HG02642 (cell line): ENCODE measurements around the gene ERBB3.
"Not testable (repeated sequence)": the region's sequence is repeated elsewhere in the genome, so short reads cannot be mapped to it uniquely, and the experiment has no call there.

ENCODE experiments used
- ATAC-seq: cut with Tn5 transposase; IDR thresholded peaks from one replicate; pipeline ENCODE4 v1.9.1; 2021; ENCODE audit warnings: mild to moderate bottlenecking; ENCODE audit not compliant: unreplicated experiment, poor library complexity

Gene ERBB3

DNA sequence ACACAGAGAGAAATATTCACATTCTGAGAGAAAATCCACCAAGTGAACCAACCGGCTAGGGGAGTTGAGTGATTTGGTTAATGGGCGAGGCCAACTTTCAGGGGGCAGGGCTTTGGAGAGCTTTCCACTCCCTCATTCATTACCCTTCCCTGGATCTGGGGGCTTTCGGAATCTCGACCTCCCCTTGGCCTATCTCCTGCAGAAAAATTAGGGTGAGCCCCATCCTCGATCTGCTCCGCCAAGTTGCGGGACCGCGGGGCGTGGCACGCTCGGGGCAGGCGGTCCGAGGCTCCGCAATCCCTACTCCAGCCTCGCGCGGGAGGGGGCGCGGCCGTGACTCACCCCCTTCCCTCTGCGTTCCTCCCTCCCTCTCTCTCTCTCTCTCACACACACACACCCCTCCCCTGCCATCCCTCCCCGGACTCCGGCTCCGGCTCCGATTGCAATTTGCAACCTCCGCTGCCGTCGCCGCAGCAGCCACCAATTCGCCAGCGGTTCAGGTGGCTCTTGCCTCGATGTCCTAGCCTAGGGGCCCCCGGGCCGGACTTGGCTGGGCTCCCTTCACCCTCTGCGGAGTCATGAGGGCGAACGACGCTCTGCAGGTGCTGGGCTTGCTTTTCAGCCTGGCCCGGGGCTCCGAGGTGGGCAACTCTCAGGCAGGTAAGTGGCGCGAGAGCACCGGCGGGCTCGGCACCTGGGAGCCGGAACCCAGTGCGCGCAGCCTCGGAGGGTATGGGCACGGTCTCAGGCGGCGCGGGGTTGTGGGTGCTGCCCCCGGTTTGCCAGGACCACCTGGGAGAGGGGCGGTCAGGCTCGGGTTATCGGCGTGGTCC is at the start of gene ERBB3:
ERBB3 (plus strand) TSS at position 443 of the 833 bp plus-strand sequence; CDS start at position 579, 136 bp downstream.
- ATAC-seq = peak; percentile 38

DNA sequence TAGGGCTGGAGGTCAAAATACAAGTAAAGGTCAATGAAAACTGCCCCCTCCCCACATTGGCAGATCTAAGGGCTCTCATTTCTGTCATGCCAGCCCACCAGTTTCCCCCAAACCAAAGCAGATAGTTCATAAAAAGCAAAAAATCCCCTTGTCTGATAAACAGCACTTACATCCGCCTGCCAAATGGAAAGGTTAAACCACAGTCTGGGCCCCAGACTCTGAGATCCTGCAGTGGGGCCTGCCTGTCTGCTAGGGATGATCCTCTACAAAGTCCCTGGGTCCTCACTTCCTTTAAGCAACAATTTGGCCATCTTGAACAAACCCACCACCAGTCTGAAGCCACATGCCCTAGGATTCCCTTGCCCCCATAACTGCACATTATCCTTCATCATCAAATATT is 48.0 kb upstream of the ERBB3 start:
- no peak for ATAC-seq

DNA sequence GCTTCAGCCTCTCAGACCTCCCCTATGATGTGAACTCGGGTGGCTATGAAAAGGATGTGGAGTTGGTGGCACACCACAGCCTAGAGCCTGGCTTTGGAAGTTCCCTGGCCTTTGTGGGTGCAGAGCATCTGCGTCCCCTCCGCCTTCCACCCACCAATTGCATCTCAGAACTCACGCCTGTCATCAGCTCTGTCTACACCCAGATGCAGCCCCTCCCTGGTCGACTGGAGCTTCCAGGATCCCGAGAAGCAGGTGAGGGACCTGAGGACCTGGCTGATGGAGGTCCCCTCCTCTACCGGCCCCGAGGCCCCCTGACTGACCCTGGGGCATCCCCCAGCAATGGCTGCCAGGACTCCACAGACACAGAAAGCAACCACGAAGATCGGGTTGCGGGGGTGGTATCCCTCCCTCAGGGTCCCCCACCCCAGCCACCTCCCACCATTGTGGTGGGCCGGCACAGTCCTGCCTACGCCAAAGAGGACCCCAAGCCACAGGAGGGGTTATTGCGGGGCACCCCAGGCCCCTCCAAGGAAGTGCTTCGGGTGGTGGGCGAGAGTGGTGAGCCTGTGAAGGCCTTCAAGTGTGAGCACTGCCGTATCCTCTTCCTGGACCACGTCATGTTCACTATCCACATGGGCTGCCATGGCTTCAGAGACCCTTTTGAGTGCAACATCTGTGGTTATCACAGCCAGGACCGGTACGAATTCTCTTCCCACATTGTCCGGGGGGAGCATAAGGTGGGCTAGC is 45.2 kb upstream of the ERBB3 start:
- no peak for ATAC-seq

DNA sequence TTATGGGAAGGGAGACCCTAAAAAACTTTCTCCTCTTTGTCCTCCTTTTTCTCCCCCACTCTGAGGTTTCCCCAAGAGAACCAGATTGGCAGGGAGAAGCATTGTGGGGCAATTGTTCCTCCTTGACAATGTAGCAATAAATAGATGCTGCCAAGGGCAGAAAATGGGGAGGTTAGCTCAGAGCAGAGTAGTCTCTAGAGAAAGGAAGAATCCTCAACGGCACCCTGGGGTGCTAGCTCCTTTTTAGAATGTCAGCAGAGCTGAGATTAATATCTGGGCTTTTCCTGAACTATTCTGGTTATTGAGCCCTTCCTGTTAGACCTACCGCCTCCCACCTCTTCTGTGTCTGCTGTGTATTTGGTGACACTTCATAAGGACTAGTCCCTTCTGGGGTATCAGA is 42.8 kb upstream of the ERBB3 start:
- no peak for ATAC-seq

DNA sequence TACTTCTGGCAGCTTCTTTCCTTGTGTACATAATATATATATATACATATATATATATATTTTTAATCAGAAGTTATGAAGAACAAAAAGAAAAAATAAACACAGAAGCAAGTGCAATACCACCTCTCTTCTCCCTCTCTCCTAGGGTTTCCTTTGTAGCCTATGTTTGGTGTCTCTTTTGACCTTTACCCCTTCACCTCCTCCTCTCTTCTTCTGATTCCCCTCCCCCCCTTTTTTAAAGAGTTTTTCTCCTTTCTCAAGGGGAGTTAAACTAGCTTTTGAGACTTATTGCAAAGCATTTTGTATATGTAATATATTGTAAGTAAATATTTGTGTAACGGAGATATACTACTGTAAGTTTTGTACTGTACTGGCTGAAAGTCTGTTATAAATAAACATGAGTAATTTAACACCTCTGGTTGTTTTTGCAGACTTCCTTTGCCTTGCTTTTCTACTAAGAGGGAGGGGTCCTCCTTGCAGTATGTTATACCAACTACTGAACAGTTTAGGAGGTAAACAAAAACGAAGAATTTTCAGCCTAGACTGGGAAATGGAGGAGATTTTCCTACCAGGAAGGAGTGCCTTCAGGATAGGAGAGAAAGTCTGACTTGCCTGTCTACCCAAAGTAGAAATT is 41.8 kb upstream of the ERBB3 start:
- ATAC-seq = no peak

DNA sequence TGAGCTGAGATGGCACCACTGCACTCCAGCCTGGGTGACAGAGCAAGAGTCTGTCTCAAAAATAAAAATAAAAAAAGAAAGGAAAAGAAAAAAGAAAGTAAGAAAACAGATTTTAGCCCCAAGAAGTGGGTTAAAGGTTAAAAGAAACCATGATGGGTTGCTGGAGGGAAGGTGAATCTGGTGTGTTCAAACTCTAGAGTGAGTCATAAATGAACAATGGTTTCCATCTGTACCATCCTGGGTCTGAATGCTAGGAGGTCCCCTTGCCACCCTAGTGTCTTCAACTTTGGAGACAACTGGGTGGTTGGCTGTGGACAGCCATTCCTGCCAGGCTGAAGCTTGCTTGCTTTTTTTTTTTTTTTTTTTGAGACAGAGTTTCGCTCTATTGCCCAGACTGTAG is 39.8 kb upstream of the ERBB3 start:
- no peak for ATAC-seq

DNA sequence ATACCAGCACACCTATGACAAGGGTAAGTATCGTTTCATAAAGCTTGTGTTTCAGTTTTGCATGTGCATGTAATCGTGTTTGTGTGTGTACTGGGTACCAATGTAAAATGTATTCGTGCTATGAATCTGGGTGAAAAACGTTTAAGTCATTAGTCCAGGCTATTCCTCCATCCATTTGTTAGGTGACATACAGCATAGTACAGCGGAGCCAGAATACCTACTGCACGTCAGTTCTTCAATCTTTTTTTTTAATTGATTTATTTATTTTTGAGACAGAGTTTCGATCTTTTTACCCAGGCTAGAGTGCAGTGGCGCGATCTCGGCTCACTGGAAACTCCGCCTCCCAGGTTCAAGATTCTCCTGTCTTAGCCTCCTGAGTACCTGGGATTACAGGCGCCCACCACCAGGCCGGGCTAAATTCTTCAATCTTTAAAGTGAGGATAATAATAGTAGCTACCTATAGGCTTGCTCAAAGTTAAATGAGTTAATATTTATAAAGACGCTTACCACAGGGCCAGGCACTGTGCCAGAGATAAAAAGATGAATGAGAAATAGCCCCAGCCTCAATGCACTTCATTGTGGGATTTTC is 38.9 kb upstream of the ERBB3 start:
- no peak for ATAC-seq

DNA sequence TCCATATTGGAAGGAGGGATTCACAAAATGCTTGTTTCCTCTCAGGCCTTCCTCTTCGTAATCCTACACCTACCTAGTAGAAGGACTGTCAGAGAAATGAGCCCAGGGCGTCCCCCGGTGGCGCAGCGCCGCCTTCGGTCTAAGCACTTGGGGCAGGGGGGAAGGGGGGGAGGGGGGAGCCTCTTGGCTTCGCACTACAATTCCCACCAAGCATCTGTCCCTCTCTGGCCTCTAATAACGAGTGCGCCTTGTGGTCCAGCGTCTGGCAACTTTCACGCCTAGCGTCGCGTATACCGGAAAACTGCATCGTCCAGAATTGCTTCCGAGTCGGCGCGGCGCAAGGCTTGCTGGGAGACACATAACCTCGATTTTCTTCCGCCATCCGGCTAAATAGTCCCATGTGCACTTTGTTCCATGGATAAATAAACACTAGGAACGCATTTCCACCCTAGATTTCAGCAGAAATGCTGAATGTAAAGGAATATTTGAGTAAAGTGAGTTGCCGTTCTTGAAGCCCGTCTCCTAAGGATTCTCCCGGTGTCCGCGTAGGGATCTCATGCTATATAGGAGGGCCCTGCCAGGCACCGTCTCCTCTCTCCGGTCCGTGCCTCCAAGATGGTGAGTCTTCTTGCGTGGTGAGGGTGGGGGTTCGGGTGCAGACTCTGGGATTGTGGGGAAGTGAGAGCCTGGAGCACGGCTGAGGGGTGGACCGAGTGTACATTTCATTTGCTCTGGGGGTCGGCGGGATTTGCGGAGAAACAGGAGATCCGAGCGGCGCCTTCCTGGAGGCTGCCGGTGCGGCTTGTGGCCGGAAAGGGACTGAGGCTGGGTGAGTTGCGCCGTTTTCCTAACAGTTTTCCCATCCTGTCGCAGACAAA is 38.2 kb upstream of the ERBB3 start, which contains the start of gene RPS26:
RPS26 (plus strand) TSS at position 367 of the 878 bp plus-strand sequence; CDS start at position 616, 249 bp downstream.
- ATAC-seq = peak; percentile 96

DNA sequence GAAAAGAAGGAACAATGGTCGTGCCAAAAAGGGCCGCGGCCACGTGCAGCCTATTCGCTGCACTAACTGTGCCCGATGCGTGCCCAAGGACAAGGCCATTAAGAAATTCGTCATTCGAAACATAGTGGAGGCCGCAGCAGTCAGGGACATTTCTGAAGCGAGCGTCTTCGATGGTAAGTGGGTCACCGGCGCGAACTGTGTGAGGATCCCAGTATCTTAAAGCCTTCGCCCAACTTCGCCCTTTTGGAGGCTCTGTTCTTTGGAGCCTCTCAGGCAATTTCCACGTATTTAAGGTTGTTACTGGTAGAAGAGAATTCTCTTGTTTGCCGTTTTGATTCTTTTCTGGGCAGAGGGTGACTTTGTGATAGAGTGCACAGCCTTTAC is 37.5 kb upstream of the ERBB3 start:
- ATAC-seq = not testable (repeated sequence)

DNA sequence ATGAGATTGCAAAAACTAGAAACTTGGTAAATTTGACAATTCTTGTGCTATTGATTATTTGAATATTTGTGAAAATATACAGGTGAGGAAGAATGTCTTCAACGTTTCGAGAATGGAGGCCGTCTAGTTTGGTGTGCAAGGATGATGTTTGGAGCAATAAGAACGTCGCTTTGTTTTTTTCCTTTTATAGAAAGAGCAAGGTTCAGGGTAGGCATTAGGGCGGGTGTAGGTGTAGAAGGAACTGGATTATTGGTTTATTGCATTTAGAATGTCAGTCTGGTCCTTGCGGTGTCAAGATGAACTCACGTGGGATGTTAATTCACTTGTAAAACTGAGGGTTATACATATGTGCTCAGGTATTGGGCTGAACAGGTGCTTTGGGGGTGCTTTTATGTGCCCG is 37.1 kb upstream of the ERBB3 start:
- ATAC-seq = no peak

DNA sequence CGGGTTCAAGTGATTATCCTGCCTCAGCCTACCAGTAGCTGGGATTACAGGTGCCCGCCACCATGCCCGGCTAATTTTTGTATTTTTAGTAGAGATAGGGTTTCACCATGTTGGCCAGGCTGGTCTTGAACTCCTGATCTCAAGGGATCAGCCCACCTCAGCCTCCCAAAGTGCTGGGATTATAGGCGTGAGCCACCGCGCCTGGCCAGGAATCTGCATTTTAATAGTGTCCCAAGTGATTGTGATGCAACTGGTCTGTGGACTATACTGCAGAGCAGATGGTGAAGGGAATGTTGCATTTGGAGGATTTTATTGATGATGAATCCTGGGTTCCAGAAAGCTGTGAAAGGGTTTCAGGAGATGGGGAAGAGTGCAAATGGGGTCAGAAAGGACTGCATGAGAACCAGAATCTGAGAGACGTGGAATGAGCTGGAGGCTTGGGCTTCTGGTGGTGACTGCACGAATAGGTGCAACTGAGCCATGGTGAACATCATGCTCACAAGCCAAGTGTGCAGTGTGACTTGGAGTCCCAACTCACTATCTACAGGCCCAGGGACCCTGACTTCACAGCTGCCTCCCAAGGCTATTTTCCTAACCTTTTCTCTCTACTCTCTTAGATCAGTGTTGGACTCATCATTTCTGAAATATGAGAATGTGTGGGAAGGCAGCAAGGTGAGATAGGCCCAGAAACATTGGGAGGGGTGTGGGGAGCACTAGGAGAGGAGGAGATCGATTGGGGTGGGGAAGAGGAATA is 33.8 kb upstream of the ERBB3 start:
- no peak for ATAC-seq

DNA sequence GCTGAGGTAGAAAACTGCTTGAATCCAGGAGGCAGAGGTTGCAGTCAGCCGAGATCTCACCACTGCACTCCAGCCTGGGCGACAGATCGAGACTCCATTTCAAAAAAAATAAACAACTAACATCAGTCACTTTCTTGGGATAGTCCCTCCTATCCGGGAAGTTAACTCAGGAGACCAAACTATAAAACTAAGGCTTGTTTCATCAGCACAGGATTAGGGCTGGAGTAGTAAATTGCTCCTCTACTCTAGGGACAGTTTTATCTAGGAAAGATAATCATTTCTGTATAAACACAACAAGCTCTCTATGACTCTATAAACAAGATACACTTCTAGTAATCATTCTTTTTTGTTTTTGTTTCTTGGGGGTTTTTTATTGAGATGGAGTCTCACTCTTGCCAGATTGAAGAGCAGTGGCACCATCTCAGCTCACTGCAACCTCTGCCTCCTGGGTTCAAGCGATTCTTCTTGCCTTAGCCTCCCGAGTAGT is 26.5 kb upstream of the ERBB3 start:
- ATAC-seq = no peak

DNA sequence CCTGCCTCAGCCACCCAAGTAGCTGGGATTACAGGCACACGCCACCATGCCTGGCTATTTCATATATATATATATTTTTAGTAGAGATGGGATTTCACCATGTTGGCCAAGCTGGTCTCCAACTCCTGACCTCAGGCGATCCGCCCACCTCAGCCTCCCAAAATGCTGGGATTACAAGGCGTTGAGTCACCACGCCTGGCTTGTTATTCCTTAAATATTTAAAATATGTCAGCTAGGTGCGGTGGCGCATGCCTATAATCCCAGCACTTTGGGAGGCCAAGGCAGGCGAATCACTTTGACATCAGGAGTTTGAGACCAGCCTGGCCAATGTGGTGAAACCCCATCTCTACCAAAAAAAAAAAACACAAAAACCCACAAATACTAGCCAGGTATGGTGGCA is 20.0 kb upstream of the ERBB3 start:
- ATAC-seq = not testable (repeated sequence)

DNA sequence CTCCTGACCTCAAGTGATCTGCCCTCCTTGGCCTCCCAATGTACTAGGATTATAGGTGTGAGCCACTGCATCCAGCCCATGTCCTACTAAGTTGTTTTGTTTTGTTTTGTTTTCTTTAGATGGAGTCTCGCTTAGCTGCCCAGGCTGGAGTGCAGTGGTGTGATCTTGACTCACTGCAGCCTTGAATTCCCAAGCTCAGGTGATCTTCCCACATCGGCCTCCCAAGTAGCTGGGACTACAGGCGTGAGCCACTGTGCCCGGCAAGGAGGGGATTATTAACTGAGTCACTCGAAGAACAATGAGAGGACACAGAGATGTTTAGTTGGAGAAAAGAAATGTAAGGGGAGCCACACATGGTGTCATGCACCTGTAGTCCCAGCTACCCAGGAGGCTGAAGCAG is 18.0 kb upstream of the ERBB3 start:
- no peak for ATAC-seq

DNA sequence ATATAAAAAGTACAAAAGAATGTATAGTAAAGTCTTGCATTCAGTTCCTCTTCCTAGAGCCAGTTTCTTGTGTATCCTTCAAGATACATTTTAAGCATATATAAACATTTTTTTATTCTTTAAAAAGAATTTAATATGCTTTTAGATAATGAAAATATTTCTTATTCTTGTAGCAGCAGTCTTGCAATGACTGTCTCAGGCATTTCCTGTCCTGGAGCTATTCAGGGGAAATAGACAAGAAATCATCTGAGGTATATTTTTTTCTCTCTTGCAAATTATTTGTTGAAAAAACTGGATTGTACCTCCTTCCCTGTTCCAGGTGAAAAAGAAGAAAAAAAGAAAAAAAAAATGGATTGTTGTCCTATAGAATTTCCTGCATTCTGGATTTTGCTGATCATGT is 17.0 kb upstream of the ERBB3 start:
- no peak for ATAC-seq

DNA sequence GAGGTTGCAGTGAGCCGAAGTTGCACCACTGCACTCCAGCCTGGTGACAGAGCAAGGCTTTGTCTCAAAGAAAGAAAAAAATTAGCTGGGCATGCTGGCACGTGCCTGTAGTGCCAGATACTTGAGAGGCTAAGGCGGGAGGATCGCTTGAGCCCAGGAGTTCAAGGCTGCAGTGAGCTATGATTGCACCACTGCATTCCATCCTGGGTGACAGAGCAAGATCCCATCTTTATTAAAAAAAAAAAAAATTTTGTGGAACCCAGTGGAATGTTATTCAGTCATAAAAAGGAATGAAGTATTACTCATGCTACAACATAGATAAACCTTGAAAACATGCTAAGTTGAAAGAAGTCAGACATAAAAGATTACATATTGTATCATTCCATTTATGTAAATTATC is 8.3 kb upstream of the ERBB3 start:
- ATAC-seq = no peak

DNA sequence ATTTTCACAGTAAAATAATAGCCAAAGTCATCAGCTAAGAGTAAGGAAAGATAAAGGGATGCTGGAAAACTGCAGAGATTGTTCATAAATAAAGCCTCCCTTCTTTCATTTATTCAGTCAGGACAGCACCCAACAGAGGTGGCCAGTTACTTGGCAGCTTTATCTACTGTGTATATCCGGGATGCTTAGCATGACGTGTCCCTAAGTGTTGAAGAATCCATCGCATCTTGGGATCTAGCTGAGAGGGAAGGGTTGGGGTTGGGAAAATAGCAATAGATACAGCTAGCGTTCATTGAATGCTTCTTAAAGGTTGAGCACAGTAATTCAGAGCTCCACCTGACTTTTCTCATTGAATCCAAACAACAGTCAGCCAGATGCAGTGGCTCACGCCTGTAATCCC is 5.6 kb upstream of the ERBB3 start:
- no peak for ATAC-seq

DNA sequence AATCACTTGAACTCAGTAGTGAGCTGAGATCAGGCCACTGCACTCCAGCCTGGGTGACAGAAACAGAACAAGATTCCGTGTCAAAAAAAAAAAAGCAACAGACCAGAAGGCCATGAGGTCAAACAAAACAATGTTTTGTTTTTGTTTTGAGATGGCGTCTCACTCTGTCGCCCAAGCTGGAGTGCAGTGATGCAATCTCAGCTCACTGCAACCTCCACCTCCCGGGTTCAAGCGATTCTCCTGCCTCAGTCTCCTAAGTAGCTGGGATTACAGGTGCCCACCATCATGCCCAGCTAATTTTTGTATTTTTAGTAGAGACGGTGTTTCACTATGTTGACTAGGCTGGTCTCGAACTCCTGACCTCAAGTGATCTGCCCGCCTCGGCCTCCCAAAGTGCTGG is 2.0 kb upstream of the ERBB3 start:
- ATAC-seq = not testable (repeated sequence)

DNA sequence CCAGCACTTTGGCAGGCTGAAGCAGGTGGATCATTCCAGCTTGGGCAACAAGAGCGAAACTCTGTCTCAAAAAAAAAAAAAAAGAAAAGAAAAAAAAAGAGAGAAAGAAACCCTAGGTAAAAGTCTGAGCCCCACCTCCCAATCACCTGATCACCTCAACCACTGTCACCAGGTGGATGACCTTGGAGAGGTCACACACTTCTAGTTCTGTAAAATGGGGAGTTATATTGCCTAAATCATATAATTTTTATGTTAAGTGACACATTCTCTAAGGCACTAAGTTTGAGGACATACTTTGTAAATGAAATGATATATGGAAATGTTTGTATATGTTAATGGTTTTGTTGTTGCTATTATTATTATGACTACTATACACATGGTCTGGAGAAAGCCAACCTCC is 1.5 kb upstream of the ERBB3 start:
- ATAC-seq = no peak
